Subcutaneous adipose tissue (tissue), 4 donors: ENCODE measurements around the gene PTPN6. TPM values are rescaled to one million over a fixed set of nuclear protein-coding genes. Genes with fewer than 3 reads are reported as not detected.

Experiments used
- CTCF ChIP-seq: fragments of 450-650 bp; IDR thresholded peaks from one replicate; pipeline ENCODE4 v1.5.1; 2016; ENCODE audit warnings: low read depth, mild to moderate bottlenecking, control low read depth, antibody characterized with exemption, moderate library complexity
- total RNA-seq, 4 donors: library from RNA; depleted of rRNA; stranded (reverse); fragments of >200 nt; gene quantifications; one replicate each; pipeline ENCODE4 v1.1.0, GENCODE V29; 2016

Gene PTPN6
- total RNA-seq, 4 donors from 2014 or later, result 9.6 to 78.0 (median 29.7) TPM

- TF ChIP-seq CTCF, result no peak
These were observed 38.8 kb upstream of the PTPN6 start for GRCh38 chr12:6912164-6912935.

GRCh38 chr12:6914246-6914946 lies 36.8 kb upstream of the PTPN6 start, which contains the start of gene ENO2:
Gene ENO2 (plus strand): TSS chr12:6914580. CDS start chr12:6915833, 1,253 bp downstream.
- no peak for TF ChIP-seq CTCF

GRCh38 chr12:6914947-6915788 lies 36.0 kb upstream of the PTPN6 start:
- no peak for TF ChIP-seq CTCF

GRCh38 chr12:6915789-6916285 lies 35.3 kb upstream of the PTPN6 start:
- TF ChIP-seq CTCF, result no peak

GRCh38 chr12:6916426-6917200 lies 34.5 kb upstream of the PTPN6 start:
- no peak for TF ChIP-seq CTCF

- no peak for TF ChIP-seq CTCF
These were observed 33.5 kb upstream of the PTPN6 start for GRCh38 chr12:6917491-6918231.
